Measurements from ENCODE around the gene DOK3.

The DOK3 gene

GRCh38 chr5:177482359-177482795, 27.2 kb downstream of the DOK3 start:
- DNase-seq (ENCODE audit: low spot score): no peak

DNA sequence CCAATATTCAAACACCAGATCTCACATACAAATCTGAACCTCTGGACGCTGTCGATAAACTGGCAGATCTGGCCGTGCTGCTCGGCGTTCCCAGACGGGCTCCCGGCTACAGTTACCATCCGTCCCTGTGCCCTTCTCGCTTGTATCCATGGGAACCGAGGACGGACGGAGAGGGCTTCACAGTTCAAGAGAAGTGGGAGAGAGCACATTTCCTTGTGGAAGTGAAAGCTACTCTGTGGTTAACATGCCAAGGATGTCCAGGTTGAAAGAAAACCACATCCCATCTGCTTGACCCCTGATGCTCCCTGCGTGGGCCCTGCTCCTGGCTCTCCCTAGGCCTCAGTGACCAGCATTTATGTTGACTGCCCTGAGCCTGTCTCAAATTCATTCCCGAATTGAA, 29.9 kb downstream of the DOK3 start:
- DNase-seq (ENCODE audit: low spot score): no peak

DNA sequence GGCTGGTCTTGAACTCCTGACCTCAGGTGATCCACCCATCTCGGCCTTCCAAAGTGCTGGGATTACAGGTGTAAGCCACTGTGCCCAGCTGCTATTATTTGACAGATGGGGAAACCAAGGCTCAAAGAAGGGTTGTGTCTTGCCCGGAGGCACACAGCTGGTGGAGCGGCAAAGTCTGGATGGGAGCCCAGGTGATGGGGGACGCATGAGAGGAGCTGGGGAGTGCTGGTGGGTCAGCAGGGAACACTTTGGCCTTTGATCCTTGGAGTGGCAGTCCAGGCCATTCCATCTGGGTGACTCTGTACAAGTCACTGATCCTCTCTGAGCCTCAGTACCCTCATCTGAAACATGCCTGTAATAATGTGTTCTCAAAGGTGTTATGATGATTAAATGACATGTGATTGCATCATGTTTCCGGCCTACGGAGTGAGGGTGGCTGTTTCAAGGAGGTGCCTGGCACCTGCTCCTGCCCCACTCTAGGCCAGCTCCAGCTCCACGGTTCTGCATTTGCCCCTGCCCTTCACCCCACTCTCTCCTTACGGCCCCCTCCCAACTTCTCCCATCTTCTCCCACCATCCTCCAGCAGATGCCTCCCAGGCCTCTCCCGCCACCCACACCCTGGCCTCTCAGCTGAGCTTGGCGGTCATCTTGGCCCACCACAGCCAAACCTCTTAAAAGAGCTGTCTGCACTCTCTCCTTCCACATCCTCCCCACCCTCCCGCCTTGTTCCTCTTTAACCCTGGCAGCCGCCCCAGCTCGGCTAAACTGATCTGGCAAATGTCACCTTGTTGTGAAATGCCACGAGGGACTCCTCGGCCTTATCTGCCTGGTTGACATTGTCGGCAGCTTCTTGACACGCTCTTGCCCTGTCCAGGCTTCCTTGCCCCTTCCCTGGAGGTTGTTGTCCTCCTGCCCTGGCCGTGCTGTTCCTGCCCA, 30.6 kb downstream of the DOK3 start:
- peak; percentile 25 for DNase-seq (ENCODE audit: low spot score)

DNA sequence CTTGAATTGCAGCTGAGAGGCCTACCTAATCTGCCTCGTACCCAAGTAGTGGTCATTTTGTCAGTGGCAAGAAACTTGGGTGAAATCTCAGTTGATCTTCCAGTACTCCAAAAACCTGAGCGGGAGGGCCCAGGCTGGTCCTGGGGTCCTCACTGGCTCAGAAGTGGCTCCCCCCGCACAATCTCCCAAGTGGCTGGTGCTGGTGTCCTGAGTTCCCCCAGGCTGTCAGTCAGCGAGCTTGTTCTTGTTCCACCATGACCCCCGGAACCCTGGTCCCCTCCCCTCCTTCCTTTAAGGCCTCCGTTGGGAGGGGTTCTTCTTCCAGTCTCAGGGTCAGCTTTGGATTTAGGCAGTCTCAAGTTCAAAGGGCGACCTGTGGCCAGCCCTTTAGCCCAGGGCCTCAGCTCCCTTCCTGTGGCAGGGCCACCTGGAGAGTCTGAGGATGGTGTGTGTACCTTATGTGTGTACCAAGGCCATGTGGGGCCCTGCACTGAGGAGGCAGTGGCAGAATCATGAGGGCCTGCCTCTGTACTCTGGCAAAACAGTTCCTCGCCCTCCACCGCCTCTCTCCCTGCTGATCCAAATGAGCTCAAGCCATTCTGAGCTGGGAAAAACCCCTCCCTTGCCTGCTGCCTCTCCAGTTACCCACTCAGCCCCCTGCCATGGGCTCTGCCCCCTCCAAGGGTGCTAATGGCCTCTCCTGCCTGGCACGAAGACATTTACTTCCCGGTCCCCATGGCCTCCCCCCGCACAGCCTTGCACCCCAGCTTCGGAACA, 31.7 kb downstream of the DOK3 start:
- DNase-seq (ENCODE audit: low spot score): no peak

DNA sequence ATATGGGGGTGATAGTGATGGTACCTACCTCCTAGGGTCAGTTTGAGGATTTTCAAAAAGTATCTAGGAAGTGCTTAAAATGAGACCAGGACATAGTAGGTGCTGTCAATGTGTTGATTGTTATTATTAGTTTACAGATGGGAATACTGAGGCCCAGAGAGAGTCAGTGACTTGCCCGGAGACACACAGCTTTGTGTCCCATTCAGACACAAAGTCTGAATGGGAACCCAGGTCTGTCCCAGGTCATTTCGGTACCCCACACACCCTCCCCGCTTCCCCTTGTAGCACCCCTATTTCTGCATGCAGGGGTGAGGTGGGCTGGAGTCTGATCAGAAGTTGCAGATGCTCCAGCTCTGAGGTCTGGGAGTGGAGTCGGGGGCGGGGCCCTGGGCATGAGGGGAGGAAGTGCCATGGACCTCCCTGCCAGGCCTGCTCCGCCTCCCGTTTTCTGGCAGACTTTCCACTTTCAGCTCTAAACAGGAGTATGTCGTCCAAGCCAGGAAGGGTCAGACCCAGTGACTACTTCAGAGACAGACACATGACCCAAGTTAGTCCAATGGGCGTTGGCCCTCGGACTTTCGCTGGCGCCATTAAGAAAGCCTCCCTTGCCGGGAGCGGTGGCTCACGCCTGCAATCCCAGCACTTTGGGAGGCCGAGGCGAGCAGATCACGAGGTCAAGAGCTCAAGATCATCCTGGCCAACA, 32.9 kb downstream of the DOK3 start:
- DNase-seq (ENCODE audit: low spot score): peak; percentile 84

DNA sequence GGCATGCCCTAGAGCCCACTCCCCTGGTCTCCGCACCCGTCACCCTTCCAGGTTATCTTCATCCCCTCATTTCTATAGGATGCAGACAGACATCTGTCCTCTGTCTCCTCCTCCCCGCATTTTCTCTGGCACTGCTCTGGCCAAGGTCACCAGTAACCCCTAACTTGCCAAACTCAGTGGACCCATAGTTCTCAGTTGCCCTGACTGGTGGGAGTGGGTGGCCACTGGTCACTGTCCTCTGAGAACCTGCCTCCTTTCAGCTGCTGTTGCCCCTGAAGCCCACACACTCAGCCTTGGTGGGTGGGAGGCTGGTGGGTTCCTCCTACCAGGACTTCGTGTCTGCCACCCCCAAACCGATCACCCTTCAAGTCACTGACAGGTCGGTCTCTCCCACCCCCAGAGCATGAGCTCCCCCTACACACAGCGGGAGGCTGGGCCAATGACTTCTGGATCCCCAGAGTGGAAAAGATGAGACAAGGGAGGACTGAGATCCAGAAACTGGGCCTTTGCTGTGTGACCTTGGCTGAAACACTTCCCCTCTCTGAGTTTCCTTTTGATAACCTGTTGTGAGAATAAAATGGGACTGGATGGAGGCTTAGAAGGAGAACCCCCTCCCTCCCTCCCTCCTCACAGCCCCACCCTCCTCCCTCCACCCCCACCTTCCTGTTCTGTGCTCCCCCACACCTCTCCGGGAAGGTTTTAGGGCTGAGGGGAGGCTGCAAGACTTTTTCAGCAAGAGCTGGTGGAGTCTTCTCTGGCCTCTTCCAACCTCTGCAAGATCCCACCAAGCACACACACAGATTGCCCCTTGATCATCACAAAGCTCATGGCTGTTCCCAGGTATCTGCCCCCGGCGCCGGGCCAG, 33.8 kb downstream of the DOK3 start:
- DNase-seq (ENCODE audit: low spot score): no peak

GRCh38 chr5:177474846-177475562, 34.6 kb downstream of the DOK3 start:
- no peak for DNase-seq (ENCODE audit: low spot score)

DNA sequence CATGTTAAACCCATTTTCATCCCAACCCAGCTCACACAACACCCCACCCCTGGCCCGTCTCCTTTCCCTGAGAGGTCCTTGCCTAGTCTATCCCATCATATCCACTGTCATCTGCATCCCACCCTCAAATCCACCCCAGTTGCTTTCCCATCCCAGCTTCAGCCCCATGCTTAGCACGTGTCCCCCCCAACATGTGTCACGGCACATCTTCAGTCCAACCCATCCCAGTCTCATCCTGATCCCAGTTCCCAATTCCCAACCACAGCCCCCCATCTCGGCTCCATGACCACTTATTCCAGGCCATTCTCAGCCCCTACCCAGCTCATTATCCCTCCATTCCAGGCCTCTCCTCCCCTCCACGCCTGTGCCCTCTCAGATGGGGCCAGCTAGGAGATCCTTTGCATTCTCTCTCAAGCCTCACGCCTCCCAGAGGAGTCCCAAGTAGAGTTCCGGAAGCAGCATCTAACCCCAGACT, 35.6 kb downstream of the DOK3 start:
- DNase-seq (ENCODE audit: low spot score): no peak

- DNase-seq (ENCODE audit: low spot score): peak; percentile 94
These were observed 36.1 kb downstream of the DOK3 start, which contains the start of gene DBN1 for GRCh38 chr5:177473443-177474001. Gene DBN1 (minus strand): TSS chr5:177473634. CDS start chr5:177473521, 113 bp downstream.

DNA sequence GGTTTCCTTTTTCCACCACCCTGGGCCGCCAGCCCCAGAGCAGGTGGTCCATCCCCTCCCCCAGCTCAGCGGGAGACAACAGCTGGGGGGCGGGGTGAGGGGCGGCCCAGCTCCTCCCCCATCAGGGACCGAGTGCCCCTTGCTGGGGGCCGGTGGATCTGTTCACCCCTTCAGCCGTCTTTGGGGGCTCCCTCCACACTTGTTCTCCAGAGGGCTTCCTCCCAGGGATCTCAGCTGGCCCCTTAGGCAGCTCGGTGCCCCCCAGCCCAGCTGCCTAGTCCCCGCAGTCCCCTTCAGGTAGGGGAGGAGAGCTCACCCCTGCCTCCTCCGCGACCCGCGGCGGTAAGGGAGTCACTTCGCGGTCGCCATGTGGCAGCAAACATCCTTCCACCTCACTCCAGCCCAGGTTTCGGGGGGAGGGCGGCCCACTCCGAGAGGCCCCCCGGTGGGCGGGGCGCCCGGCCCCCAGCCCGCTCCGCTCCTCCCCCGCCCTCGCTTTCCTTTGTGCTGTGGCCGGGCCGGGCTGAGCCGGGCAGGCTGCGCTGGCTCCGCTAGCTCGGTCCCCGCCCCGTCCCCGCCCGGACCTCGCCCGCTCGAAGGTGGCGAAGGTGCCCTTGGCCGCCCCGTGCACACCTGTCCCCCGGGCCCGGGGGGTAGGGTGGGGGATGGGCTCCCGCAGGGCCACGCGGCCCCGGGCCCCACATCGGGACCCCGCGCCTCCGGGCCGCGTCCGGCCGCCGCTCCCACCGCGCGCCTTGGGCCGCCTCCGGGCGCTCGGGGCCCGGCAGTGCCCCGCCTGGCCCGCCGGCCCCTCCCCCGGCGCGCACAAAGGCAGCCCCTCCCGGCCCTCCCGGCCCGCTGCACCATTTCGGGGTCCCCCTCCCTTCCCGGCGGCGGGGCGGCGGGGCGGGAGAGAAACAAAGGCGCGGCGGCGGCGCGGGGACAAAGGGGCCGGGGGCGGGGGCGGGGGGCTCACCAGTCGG, 36.9 kb downstream of the DOK3 start:
- peak; percentile 60 for DNase-seq (ENCODE audit: low spot score)

GRCh38 chr5:177471610-177472356, 37.8 kb downstream of the DOK3 start:
- DNase-seq (ENCODE audit: low spot score): peak; percentile 62

DNA sequence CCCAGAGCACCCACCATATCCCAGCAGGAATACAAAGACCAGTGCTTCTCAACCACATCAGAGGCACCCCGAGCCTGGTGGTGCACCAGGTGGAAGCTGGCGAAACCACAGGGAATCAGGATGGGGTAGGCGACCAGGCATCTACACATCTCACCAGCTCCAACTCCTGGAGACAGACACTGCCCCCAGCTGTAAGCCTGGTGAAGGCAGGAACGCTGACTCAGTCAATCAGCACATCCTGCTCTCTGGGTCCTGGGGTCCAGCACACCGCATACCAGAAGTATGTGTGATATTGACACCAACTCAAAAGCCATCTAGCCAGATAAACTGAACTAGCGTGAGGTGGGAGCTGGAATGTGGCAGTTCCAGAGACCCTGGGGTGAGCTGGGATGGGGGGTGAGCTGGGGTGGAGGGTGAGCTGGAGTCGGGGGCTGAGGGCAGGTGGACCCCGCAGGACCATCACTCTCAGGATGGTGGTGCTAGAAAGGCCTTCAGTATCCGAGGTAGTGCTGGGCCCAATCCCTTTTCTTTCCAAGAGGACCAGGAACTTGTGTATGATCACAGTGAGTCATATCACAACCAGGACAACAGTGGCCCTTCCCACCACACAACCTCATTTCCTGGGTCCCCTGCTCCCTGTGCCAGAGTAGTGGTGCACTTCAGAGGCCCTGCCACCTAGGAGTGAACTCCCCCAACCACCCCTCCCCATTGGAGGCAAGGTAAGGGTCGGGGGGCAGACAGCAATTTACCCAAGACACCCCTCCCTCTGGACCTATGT, 38.7 kb downstream of the DOK3 start:
- DNase-seq (ENCODE audit: low spot score): no peak

GRCh38 chr5:177469750-177470525, 39.7 kb downstream of the DOK3 start:
- DNase-seq (ENCODE audit: low spot score): no peak

- DNase-seq (ENCODE audit: low spot score): peak; percentile 75
These were observed 40.7 kb downstream of the DOK3 start for GRCh38 chr5:177468685-177469628.

GRCh38 chr5:177468329-177468684, 41.3 kb downstream of the DOK3 start:
- no peak for DNase-seq (ENCODE audit: low spot score)

Measured in AG20443 (cell line).